Right lobe of liver (tissue), 4 donors: Measurements from ENCODE around the gene CS.

ENCODE experiments used
- CTCF ChIP-seq, 4 donors: fragments of 200-600 bp in 3 of 4; fragments of 450-650 bp in 1 of 4; IDR thresholded peaks; one replicate each; pipeline versions ENCODE4 v1.5.1 to v1.8.0; 2016 to 2022; ENCODE audit warnings: antibody characterized with exemption in 4 of 4, mild to moderate bottlenecking in 2 of 4
- POLR2A ChIP-seq: fragments of 450-650 bp; IDR thresholded peaks from one replicate; pipeline ENCODE4 v1.6.1; 2017; ENCODE audit warnings: antibody characterized with exemption, mild to moderate bottlenecking
- donor health status: DM: no; HTN: no; CAD: no.
- donor health status: DM: no; HTN: no; CAD: no.
- donor health status: DM: no; HTN: yes; CAD: no.

DNA sequence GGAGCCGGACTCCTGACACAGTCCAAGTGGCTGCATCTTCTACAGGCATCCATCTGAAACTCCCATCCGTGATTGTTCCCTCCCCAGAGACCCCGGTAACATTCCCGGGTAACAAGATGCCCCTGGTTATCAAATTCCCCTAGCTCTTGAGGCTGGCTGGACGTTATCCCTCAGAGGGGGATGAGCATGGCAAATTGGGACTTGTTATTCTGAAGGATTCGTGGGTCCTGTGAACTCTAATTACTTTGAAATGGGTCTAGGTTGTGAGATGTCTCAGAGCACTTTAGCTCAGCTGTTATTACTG lies 34.3 kb upstream of the CS start:
- TF ChIP-seq CTCF (IDR thresholded peaks at IDR 0.05) (no peak), POLR2A (no peak)
